ENCODE data around the gene ARRDC2. TPM values are rescaled to one million over a fixed set of nuclear protein-coding genes. Genes with fewer than 3 reads are reported as not detected.

ARRDC2 gene
- total RNA-seq (2011; cell fraction: chromatin; rRNA removed; ENCODE audit: low replicate concordance), result 23.6 and 51.1 TPM in 2 replicates
- total RNA-seq (2011; cell fraction: nucleolus; rRNA removed), result 35.1 and 37.9 TPM in 2 replicates
- total RNA-seq (2011; cell fraction: nucleoplasm; rRNA removed), result 17.8 and 21.5 TPM in 2 replicates
- total RNA-seq (2014; rRNA removed) (25.6 and 25.9 TPM in 2 replicates), total RNA-seq (2014; rRNA removed; fragmentation: Illumina TruSeq; extraction: Trizol) (12.2 and 13.1 TPM in 2 replicates), total RNA-seq (2015; rRNA removed; fragmentation: Illumina TruSeq; extraction: Trizol) (16.0 and 16.1 TPM in 2 replicates), total RNA-seq (2021) (23.3 and 27.4 TPM in 2 replicates), polyA plus RNA-seq (2011; rRNA removed) (11.5 and 15.2 TPM in 2 replicates), polyA plus RNA-seq (2014; fragmentation: Illumina TruSeq; extraction: Trizol) (12.7 and 15.6 TPM in 2 replicates), polyA plus RNA-seq (2014; fragmentation: Nextera tagmentation; extraction: Ambion mirVana) (1 to 10 TPM; 1.9 to 2.7 TPM), polyA plus RNA-seq (2014; rRNA removed) (25.7 and 25.8 TPM in 2 replicates), polyA minus RNA-seq (2011; rRNA and poly(A)+ RNA removed) (4.2 and 6.4 TPM in 2 replicates), Bru-seq, nascent RNA (percentile 66 among the genes with signal in this experiment), BruChase-seq, experiment 1, labeled RNA remaining after a 2-hour chase (percentile 67 among the genes with signal in this experiment), BruChase-seq, experiment 2, labeled RNA remaining after a 6-hour chase (percentile 68 among the genes with signal in this experiment)
- 9.5 and 28.8 TPM in 2 replicates for polyA plus RNA-seq (2011; cell fraction: cytosol; rRNA removed)
- 18.6 and 37.6 TPM in 2 replicates for polyA plus RNA-seq (2011; cell fraction: nucleus; rRNA removed)
- polyA plus RNA-seq (2012), result 13.2 and 16.4 TPM in 2 replicates
- polyA minus RNA-seq (2011; cell fraction: cytosol; rRNA and poly(A)+ RNA removed), result 10.2 and 11.2 TPM in 2 replicates
- polyA minus RNA-seq (2011; cell fraction: nucleus; rRNA and poly(A)+ RNA removed), result 10.5 and 11.0 TPM in 2 replicates
- long read RNA-seq, experiment 1, transcript ARRDC2-202 (8 exons, 2,528 nt), result major isoform, 89 of 173 reads
- long read RNA-seq, experiment 1, transcript ARRDC2-203 (2 exons, 3,748 nt), result minor isoform, 19 of 173 reads
- long read RNA-seq, experiment 1, partial matches to known transcripts, result 55 of 173 reads
- long read RNA-seq, experiment 1, other reads (novel, unspliced or antisense), result 9 of 173 reads
- long read RNA-seq, experiment 2, transcript ARRDC2-202 (8 exons, 2,528 nt), result major isoform, 17 of 29 reads
- long read RNA-seq, experiment 2, partial matches to known transcripts, result 8 of 29 reads
- long read RNA-seq, experiment 2, other reads (novel, unspliced or antisense), result 4 of 29 reads
- long read RNA-seq, experiment 3, transcript ARRDC2-202 (8 exons, 2,528 nt), result major isoform, 8 of 14 reads
- long read RNA-seq, experiment 3, partial matches to known transcripts, result 3 of 14 reads
- long read RNA-seq, experiment 3, other reads (novel, unspliced or antisense), result 2 of 14 reads

- WGBS (ENCODE audit: insufficient coverage, low coverage, missing lambda C conversion rate), result 77% methylated on average over 45 of the region's 92 CpGs
- peak within 1 kb of the TSS; percentile 35 to 86; a peak in 3 of 4 replicates for H3K9ac ChIP-seq (ENCODE audit: insufficient read depth in 1 of 2, low read depth in 2 of 2, low read length in 2 of 2)
- peaks cover 20% of the 10 kb centered on the region for H3K79me2 ChIP-seq (ENCODE audit: control insufficient read depth, insufficient read depth, low read length)
- intact Hi-C loops (cut with micrococcal nuclease), result loop anchor here (1.0 to 10.0 kb wide), 3 partner anchors 50 to 157 kb away; no protein-coding TSS in a partner anchor
- H4K20me1 ChIP-seq (replicated peaks; ENCODE audit: control insufficient read depth, insufficient read depth, low read length), result no peaks in the 10 kb centered on the region; the same call in 1 of the 2 replicates
- FAIRE-seq, result peak; percentile 6
- no peaks in the 10 kb centered on the region for H3K27me3 ChIP-seq (ENCODE audit: control insufficient read depth in 2 of 2, insufficient read depth in 2 of 2, low read length in 2 of 2)
- H2AFZ ChIP-seq (ENCODE audit: low read depth, low read length), result peak within 1 kb of the TSS; percentile 61
- POLR2A ChIA-PET, result interaction anchor here (1.0 kb wide), 1 partner anchor 14 kb away, joined by 6 read pairs; no protein-coding TSS in a partner anchor
- H3K27ac ChIP-seq (ENCODE audit: extremely low read depth, low read depth, low read length), result peak within 1 kb of the TSS; percentile 43; the same call in 2 of the 3 replicates
- H3K4me3 ChIP-seq, result peak within 1 kb of the TSS; percentile 27
- peak within 1 kb of the TSS; percentile 75 for H3K4me2 ChIP-seq (ENCODE audit: insufficient read depth, low read length)
- in situ Hi-C loops (cut with MboI), result loop anchor here (10.0 kb wide), 1 partner anchor 157 kb away; no protein-coding TSS in a partner anchor
- CTCF ChIA-PET (ENCODE audit: low intra/inter-chr PET ratio), result interaction anchor here (1.4 to 3.4 kb wide), 3 partner anchors 51 to 244 kb away, joined by 4 to 59 read pairs (median 14); partner anchors contain the start of gene PIK3R2
- peak; percentile 72 to 89 (median 78) for DNase-seq (ENCODE audit: extremely low read depth in 1 of 4, low spot score in 3 of 4)
- no TSS peak for BruUV-seq (replicated peaks)
- no peaks in the 10 kb centered on the region for H3K9me3 ChIP-seq (replicated peaks; ENCODE audit: control insufficient read depth, insufficient read depth, low read depth, low read length)
- H3K36me3 ChIP-seq (ENCODE audit: control insufficient read depth, insufficient read depth, low read length), result peaks cover 56% of the 10 kb centered on the region; the same call in 2 of the 3 replicates
- peaks cover 10 to 37% of the 10 kb centered on the region in 2 experiments; a peak in 3 of 5 replicates for H3K4me1 ChIP-seq (replicated peaks in 1 of 2; ENCODE audit: control insufficient read depth in 2 of 2, insufficient read depth in 2 of 2, low read length in 2 of 2)
- ATAC-seq, result peak; percentile 80
- H3K9me1 ChIP-seq (ENCODE audit: control insufficient read depth, insufficient read depth, low read length), result no peaks in the 10 kb centered on the region
- TF ChIP-seq CREBBP (IDR thresholded peaks at IDR 0.05; ENCODE audit: low read depth, low read length) (no peak), KHSRP (IDR thresholded peaks at IDR 0.05) (no peak), MBD1 (CRISPR knock-in tag; IDR thresholded peaks at IDR 0.05) (peak; percentile 87), POLR2G (IDR thresholded peaks at IDR 0.05; ENCODE audit: low read depth, low read length) (peak; percentile 73), NCOA6 (IDR thresholded peaks at IDR 0.05) (no peak), ZBTB7A (IDR thresholded peaks at IDR 0.05; ENCODE audit: borderline replicate concordance, control insufficient read depth, low read depth, low read length) (no peak), PRDM10 (IDR thresholded peaks at IDR 0.05; ENCODE audit: partially characterized antibody) (no peak)
Measured at GRCh38 chr19:18007917-18008673, at the start of gene ARRDC2. TSS of gene ARRDC2 (plus strand) at chr19:18008170. CDS start at chr19:18008311, 141 bp downstream.
